Renal pelvis (tissue), 4 donors: ENCODE results near the gene FSD1. TPM values are rescaled to one million over a fixed set of nuclear protein-coding genes. Genes with fewer than 3 reads are reported as not detected.
"Not testable (repeated sequence)": the region's sequence is repeated elsewhere in the genome, so short reads cannot be mapped to it uniquely, and the experiment has no call there.

ENCODE experiments used
- DNase-seq: peaks from one replicate; pipeline ENCODE4 v3.0.0-alpha.2; 2013
- polyA plus RNA-seq, 3 donors: library from polyadenylated mRNA; unstranded; fragments of 120-200 nt; gene quantifications; one replicate each; pipeline ENCODE4 v1.2.1, GENCODE V29; 2013; ENCODE audit not compliant: insufficient read length in 3 of 3

Gene FSD1
- polyA plus RNA-seq, 3 donors, result 6.7 to 9.0 (median 8.4) TPM

DNA sequence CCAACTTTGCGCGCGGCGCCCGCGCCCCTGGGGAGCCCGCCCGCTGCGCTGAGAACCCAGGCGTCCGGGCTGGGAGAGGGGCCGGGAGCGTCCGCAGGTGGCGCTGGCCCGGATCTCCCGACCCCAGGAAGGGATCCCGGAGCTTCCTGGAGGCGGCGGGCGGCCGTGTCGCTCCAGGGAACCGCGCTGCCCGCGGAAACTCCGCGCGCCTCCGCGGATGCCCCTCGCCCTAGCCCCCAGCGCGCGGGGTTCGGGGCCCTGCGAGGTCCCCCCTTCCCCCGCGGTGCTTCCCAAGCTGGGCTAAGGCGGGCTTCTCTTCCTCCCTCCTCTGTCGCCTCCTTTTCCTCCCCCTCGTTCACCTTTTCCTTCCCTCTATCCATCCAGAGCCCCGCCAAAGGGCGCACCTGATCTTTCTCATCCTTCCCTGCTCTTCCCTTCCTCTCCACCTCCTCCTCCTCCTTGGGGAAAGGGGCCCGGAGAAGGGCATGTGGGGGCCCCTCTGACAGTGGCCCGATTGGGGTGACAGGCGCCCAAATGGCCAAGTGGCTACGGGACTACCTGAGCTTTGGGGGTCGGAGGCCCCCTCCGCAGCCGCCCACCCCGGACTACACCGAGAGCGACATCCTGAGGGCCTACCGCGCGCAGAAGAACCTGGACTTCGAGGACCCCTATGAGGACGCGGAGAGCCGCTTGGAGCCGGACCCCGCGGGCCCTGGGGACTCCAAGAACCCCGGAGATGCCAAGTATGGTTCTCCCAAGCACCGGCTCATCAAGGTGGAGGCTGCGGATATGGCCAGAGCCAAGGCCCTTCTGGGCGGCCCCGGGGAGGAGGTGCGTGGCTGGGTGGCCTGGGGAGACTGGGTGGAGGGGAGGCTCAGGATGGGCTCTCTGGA, 24.6 kb upstream of the FSD1 start:
- DNase-seq, result no peak

GRCh38 chr19:4284176-4284958, 20.0 kb upstream of the FSD1 start:
- no peak for DNase-seq

DNA sequence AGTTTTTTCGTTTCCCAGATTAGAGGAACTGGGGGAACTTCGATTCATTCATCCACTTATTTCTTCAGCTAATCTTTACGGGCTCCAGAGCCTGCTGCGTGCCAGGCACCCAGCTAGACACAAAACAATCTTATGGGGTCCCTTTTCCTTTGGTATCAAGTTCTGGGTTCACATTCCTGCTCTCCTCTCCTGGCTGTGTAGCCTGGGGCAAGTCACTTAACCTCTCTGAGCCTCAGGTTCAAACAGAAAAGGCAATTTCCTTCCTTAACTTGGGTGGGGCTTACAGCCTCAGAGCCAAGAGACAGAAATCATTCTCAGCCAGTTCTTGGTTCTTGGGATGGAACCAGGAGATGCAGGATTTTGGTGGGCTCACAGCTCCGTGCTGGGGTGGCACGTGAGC, 19.4 kb upstream of the FSD1 start:
- no peak for DNase-seq

GRCh38 chr19:4286141-4286540, 18.3 kb upstream of the FSD1 start:
- DNase-seq, result not testable (repeated sequence)

DNA sequence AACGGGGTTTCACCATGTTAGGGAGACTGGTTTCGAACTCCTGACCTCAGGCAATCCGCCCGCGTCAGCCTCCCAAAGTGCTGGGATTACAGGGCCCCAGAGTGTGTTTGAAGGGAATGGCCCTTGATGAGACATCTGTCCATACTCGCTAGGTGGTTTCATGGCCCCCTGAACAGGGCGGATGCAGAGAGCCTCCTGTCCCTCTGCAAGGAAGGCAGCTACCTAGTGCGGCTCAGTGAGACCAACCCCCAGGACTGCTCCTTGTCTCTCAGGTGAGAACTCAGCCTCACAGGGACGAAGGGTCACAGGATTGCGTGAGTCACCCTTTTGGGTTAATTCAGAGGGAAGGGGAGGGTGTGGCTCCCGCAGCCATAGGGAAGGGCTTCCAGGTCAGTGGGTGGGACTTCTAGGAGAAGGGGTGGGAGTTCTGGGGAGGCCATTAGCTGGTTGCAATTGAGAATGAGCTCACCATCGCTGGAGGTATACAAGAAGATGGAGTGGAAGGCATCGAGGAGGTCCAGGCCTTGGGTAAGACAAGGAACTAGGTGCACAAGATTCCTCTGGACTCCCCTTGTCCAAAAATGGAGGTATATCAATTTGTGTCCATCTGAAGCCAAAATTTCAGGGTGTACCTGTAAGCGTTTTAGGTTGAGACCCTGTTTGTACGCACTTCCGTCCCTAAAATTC, 16.2 kb upstream of the FSD1 start:
- no peak for DNase-seq

DNA sequence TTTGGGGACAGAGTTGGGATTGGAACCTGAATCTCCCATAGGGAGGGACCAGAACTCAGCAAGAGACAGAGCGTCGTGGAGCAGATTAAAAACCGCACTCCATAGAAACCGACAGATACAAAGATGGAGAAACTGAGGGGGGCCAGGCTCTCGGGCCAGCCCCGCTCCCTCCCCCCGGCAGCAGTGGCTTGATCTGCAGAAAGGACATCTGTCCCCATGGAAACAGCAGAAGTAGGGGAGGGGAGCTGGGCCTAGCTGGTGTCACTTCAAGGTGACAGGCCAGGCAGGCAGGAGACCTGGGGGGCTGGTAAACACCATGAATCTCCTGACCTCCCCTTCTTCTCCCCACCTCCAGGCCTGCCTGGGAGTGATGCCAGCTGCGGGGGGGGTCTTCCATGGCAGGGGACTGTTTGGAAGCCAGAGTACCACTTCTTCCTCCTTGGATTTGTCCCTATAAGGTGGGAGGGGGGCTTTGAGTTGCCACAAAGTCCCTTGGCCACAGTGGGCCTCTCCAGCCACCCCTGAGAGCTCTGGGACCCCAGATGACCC, 13.1 kb upstream of the FSD1 start:
- no peak for DNase-seq

GRCh38 chr19:4292515-4292914, 11.9 kb upstream of the FSD1 start:
- no peak for DNase-seq

DNA sequence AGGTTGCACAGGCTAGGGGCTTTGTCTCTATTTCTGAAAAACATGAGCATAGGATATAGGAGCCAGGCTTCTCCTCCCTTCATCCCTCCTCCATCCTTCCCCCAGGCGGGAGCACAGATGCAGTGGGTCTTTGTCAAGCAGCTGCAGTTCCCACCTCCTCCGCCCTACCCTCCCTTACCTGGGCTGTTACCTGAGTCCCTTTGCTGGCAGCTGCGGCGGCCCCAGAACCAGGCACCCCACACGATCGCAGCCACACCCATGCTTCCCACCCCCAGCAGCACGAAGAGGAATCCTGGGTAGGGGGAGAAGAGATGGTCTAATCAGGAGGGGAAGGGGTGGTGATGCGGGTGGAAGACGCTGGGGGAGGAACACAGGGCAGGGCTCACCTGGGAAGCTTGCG, 10.0 kb upstream of the FSD1 start:
- DNase-seq, result no peak

DNA sequence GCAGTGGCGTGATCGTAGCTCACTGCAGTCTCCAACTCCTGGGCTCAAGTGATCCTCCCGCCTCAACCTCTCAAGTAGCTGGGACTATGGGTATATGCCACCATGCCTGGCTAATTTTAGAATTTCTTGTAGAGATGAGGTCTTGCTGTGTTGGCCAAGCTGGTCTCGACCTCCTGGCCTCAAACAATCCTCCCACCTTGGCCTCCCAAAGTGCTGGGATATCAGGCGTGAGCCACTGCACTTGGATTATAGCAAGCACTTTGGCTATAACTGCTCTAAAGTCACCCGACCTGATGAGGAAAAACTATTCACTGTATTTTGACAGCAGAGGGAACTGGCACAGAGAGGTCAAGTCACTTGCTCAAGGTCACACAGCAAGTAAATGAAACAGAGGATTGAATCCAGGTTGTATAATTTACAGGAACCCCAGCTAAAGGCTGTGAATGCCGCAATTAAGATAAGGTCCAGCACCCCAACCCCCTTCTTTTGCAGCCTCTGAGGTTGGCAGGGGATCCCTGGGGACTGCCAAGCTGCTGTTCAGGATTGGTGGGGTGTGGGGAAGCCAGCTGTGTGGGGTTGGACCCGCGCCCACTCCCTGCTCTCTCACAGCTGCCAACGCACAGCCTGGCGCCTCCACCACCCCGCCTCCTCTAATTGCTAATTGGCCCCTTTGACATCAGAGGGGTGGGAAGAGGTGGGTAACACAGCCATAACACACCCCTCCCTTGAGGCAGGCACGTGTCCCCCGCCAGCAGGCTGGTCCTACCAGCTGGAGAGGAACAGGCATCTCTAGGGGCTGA, 8.2 kb upstream of the FSD1 start:
- no peak for DNase-seq

GRCh38 chr19:4297901-4298809, 6.2 kb upstream of the FSD1 start:
- no peak for DNase-seq

DNA sequence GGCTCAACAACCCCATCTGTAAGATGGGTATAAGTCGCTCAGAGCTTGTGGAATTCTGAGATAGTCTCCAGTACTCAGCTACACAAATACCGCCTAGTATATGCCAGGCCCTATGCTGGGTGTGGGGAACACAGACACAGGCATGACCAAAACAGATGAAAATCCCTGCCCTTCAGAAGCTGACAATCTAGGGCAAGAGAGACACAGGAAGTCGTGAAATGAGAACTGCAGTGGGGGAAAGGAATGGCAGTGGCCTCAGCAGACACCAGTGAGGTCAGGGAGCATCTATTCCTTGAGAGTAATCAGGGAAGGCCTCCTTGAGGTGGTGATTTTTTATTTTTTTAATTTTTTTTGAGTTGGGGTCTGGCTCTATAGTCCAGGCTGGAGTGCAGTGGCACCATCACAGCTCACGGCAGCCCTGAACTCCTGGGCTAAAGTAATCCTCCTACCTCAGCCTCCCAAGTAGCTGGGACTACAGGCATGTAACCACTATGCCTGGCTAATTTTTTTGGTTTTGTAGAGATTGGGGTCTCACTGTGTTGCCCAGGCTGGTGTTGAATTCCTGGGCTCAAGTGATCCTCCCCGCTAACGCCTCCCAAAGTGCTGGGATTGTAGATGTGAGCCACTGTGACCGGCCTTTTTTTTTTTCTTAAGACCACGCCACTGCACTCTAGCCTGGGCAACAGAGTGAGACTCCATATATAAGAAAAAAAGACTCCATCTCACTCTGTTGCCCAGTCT, 5.4 kb upstream of the FSD1 start:
- DNase-seq, result no peak

GRCh38 chr19:4300589-4300988, 3.8 kb upstream of the FSD1 start:
- no peak for DNase-seq

- no peak for DNase-seq
These were observed 2.7 kb upstream of the FSD1 start for GRCh38 chr19:4301590-4302242.

DNA sequence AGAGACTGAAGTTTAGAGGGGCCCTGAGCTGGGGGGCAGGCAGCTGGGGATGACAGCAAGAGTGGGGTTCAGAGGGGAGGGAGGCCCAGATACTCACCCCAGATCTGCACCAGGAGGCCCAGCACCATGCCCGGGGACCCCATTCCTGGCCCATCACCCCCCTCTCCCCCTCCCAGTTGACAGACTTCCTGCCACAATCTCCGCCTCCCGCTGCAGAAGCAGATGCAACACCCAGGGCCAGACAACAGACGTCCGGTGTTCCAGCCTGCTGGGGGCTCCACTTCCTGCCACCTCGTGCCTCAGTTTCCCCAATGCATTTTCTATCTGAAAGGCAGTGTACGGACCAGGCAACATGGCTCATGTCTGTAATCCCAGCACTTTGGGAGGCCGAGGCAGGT, 2.2 kb upstream of the FSD1 start, which contains the start of gene TMIGD2:
TMIGD2 (minus strand) TSS at position 147 of the 398 bp plus-strand sequence; CDS start at position 143, 4 bp downstream.
- DNase-seq, result no peak

DNA sequence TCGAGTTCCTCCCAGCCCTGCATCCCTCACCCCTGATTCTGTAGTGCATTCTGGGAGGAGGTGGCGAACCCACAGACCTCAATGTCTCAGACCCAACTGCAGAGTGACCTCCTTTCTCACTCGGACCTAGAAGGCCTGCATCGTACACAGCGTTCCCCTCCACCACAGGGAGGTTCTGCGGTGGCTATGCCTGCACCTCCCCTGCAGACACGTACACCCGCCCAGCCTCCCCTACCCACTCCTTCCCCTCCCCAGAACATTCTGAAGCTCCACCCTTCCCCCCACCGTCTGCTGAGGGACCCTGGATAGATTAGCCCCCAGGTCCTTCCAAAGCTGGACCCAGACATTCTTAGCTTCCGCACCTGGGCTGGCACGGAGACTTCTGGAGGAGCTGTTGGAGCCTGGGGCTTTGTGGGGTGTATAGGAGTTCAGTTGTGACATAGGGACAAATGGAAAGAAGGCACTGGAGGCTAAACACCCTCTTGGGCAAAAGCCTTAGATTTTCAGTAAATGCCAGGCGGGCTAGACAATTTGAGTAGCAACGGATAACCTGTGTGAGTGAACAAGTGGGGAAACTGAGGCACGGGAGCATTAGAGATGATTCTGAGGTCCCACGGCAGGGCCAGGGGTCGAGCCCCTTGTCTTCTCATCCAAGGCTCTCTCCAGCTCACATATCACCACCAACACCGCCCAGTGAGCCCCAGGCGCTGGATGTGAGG, 420 bp upstream of the FSD1 start:
- DNase-seq, result no peak

GRCh38 chr19:4305257-4305612, 837 bp downstream of the FSD1 start:
- DNase-seq, result no peak

- DNase-seq, result no peak
These were observed 1.3 kb downstream of the FSD1 start for GRCh38 chr19:4305659-4306058.
